Bronchial smooth muscle cell (primary cell): ENCODE data around the gene PPIP5K1. TPM values are rescaled to one million over a fixed set of nuclear protein-coding genes. Genes with fewer than 3 reads are reported as not detected.

Experiments
- total RNA-seq: library from RNA; depleted of rRNA; stranded (reverse); fragments of >200 nt; gene quantifications from 2 replicates; pipeline ENCODE4 v1.2.1, GENCODE V29; 2014

The PPIP5K1 gene
- total RNA-seq, result 21.8 and 23.3 TPM in 2 replicates

DNA sequence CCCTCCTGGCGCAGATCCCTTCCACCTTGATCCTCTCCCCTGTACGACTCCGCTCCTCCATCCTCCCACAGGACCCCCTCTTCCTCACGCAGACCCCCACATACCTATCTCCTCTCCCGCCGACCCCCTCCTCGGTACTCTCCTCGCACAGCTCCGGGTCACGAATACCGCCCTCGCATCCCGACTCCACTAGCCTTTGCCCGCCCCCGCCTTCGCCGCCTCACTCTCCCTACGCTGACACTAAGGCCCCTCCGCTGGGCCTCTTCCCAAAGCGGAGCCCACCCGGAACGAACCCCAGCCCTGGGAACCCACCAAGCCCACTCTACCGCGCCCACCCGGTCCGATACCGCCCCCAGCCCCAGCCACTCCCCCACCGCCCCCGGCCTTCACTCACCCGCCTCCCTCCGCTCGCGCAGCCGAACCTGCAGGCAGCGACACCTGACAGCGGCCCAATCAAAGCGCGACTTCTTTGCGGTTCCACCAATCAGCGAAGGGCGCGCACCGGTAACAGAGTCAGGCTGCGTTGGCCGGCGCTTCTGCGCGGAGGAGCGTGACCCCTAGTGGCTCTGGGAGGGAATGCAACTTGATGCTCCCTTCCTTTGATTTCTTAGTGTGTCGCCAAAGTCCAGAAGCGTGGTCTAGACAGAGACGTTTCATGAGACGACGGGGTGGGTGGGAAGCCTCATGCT lies at the start of gene PPIP5K1:
Gene PPIP5K1 (minus strand): TSS at position 431 of the 689 bp plus-strand sequence. CDS start 5,704 bp downstream, outside the sequence.

DNA sequence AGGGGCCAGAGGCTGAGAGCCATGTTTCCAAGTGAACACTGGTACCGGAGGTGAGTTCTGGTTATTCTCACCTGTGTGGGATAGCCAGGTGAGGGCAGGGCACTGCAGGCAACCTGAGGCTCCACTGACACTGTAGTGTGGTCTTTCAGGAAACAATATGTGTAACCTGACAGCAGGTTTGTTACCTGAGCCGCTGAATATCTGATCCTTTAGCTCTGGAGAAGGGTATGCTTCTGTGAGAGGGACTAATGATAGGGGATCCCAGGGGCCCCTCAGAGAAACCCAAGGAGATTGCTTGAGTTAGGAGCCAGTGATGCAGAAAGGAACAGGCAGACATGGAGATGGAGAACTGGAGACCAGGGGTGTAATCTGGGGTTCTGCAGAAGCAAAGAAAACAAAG lies 28.7 kb upstream of the PPIP5K1 start, which contains the start of gene STRC:
Gene STRC (minus strand): TSS at position 101 of the 400 bp plus-strand sequence. CDS start 78 bp downstream, at position 23.

DNA sequence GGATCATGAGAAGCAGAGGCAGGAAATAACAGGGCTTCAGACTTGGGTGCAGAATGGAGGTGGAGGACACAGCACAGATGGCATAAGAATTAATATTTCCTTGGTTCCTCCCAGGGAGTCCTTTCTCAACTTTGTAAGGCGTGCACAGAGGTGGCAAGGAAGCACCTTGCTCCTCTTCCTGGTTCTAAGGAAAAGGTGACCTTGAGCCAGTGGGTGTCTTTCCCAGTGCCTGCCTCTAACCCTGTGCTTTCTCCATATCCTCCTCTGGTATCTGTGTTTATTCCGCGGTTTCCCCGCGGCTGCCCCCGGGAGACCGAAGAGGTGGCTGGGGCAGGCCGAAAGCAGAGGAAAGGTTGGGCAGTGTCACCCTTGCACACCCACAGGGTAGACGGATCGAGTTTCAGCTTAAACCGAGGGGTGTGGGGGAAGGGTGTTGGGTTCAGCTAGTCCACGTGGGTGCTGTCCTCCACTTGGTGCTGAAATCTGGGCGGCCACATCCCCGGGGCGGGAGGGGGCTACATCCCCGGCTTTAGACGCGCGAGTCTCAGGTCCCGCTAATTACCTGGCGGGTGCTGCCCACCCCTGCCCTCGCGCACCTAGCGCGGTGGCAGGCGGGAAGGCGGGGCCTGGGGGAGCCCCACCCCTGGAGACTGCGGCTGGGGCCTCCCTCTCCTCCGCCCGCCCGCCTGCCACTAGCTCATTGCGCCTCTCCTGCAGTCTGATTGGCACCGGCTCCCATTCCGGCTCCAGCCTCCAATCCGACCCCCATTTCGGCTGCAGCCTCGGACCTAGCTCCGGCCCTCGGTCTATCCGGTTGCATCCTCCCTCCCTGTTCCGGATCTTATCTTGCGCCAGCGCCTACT lies 3.6 kb upstream of the PPIP5K1 start, which contains the start of gene CKMT1B:
Gene CKMT1B (plus strand): TSS at position 700 of the 863 bp plus-strand sequence. CDS start 192 bp downstream, outside the sequence.

DNA sequence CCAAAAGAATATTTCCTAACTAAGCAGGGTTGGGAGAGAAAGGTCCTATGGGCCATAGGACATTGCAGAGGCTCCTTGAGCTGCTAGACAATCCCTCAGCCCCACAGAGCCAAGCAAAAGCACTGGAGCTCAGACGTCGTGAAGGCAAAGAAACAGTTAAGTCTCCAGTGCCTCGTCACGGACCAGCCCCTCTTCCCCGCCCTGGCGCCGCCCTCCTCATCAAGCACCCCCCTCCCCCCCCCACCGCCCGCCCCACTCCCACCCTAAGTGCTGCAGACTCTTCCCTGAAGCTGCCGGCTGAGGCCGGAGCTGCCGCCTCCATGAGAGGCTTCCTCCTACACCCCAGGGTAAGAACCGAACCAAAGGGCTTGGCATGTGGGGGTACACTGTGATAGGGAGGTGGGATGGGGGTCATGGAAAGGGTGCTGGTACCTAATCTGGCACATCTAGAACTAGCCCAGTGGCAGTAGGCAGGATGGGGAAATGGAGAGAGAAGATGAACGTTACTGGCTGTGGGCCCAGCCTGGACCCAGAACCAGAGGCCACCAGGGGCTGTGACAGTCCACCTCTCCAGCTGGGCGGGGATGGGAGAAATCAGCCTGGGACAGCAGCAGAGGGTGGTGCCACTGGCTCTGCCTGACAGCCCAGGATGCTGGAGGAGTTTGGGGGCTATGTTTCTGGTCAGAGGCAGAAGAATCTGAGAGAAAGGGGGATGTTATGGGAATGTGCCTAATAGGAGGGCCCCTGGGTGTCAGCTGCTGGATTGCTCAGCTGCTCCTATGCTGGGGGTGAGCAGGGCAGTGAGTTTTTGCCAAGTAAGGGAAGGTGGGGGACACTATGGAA lies 72.4 kb downstream of the PPIP5K1 start, which contains the start of gene MAP1A:
Gene MAP1A (plus strand): TSS at position 255 of the 843 bp plus-strand sequence. CDS start 3,866 bp downstream, outside the sequence.

DNA sequence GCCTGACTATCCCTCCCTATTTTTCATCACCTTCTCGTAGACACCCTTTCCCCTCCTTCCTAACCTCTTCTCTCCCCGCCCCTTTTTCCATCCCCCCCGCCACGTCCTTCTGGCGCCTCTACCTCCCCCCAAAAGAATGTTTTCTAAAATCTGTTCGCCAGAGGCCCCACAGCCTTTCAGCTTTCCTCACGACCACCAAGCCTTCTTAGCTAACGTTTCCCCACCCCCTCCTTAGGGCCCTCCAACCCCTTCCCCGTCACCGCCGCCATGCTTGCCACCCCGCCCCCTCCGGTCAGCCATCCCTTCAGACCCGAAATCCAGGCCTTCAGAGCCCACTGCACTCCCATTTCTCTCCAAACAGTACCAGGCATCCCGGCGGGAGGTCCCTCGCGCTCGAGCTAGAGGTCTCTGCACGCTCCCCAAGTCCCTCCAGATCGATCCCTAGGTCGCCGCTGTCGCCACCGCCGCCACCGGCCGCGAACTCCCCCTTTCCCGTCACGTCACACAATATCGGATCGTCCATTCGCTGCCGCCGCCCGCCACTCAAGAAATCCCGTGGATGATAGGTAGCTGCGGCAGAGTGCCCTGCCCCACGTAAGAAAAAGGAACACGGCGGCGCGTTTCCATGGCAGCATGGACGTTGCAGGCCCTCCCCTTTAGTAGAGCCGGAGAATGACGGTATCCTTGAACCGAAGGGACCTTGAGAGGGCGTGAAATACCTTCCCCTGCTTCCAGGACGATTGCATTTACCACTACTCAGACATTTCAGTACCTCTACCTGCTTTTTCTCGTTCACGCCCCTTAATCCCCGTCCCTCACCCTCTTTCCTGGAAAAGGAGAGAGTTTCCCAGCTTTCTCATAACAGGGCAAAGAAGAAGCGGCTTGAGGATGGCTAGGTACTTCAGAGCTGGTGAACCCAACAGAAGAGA lies 97.1 kb downstream of the PPIP5K1 start, which contains the start of gene TP53BP1:
Gene TP53BP1 (minus strand): TSS at position 484 of the 929 bp plus-strand sequence. CDS start 113 bp downstream, at position 371.

Other genes starting within 250 kb of the PPIP5K1 start
- gene ZSCAN29, start 219.2 kb downstream of the PPIP5K1 start, total RNA-seq, result 15.9 and 17.9 TPM in 2 replicates
- gene TUBGCP4, start 219.1 kb downstream of the PPIP5K1 start, total RNA-seq, result 6.5 and 8.5 TPM in 2 replicates
- 81.7 and 84.2 TPM in 2 replicates for gene TP53BP1, start 97.1 kb downstream of the PPIP5K1 start, total RNA-seq
- 42.0 and 53.7 TPM in 2 replicates for gene MAP1A, start 72.6 kb downstream of the PPIP5K1 start, total RNA-seq
- not detected in 2 replicates for gene CKMT1B, start 3.8 kb upstream of the PPIP5K1 start, total RNA-seq
- gene STRC, start 28.6 kb upstream of the PPIP5K1 start, total RNA-seq, result 0.09 and 0.16 TPM in 2 replicates
- gene CATSPER2, start 58.6 kb upstream of the PPIP5K1 start, total RNA-seq, result 1.1 and 1.3 TPM in 2 replicates
- 0.16 and 0.26 TPM in 2 replicates for gene CKMT1A, start 103.7 kb upstream of the PPIP5K1 start, total RNA-seq
- gene PDIA3, start 156.2 kb upstream of the PPIP5K1 start, total RNA-seq, result 77.9 and 95.7 TPM in 2 replicates
- 4.9 and 10.7 TPM in 2 replicates for gene ELL3, start 186.8 kb upstream of the PPIP5K1 start, total RNA-seq
- gene SERF2, start 202.1 kb upstream of the PPIP5K1 start, total RNA-seq, result 316 and 469 TPM in 2 replicates
- not detected in 2 replicates for gene SERINC4, start 210.0 kb upstream of the PPIP5K1 start, total RNA-seq
- 5.5 and 11.0 TPM in 2 replicates for gene HYPK, start 210.4 kb upstream of the PPIP5K1 start, total RNA-seq
- 32.0 and 33.7 TPM in 2 replicates for gene MFAP1, start 234.5 kb upstream of the PPIP5K1 start, total RNA-seq
- 2.1 and 3.3 TPM in 2 replicates for gene WDR76, start 236.8 kb upstream of the PPIP5K1 start, total RNA-seq